Fibroblast of pulmonary artery (primary cell): ENCODE measurements around the gene FCGR3A.

ENCODE experiments used
- DNase-seq: peaks from one replicate; pipeline ENCODE4 v3.0.0-alpha.2; 2010; ENCODE audit warnings: low read depth
- H3K4me3 ChIP-seq: replicated peaks from 2 replicates; pipeline ENCODE4 v1.5.1; 2011; ENCODE audit warnings: low read depth, mild to moderate bottlenecking, control low read depth, low read length, moderate library complexity
- TF ChIP-seq, protein P1 (sequence below): IDR thresholded peaks from 2 replicates; pipeline ENCODE4 v1.5.1; 2011; ENCODE audit warnings: mild to moderate bottlenecking, control low read depth, low read length, inconsistent platforms; ENCODE audit errors: missing control alignments

FCGR3A gene

GRCh38 chr1:161495490-161495889 is 54.1 kb downstream of the FCGR3A start:
- TF ChIP-seq, protein P1, sequence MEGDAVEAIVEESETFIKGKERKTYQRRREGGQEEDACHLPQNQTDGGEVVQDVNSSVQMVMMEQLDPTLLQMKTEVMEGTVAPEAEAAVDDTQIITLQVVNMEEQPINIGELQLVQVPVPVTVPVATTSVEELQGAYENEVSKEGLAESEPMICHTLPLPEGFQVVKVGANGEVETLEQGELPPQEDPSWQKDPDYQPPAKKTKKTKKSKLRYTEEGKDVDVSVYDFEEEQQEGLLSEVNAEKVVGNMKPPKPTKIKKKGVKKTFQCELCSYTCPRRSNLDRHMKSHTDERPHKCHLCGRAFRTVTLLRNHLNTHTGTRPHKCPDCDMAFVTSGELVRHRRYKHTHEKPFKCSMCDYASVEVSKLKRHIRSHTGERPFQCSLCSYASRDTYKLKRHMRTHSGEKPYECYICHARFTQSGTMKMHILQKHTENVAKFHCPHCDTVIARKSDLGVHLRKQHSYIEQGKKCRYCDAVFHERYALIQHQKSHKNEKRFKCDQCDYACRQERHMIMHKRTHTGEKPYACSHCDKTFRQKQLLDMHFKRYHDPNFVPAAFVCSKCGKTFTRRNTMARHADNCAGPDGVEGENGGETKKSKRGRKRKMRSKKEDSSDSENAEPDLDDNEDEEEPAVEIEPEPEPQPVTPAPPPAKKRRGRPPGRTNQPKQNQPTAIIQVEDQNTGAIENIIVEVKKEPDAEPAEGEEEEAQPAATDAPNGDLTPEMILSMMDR: no peak
- no peak overlapping the region for H3K4me3 ChIP-seq
- no peak for DNase-seq

GRCh38 chr1:161494091-161494735 is 55.4 kb downstream of the FCGR3A start:
- no peak overlapping the region for H3K4me3 ChIP-seq
- peak; percentile 34 for DNase-seq
- TF ChIP-seq, protein P1: no peak

GRCh38 chr1:161492827-161493226 is 56.8 kb downstream of the FCGR3A start:
- H3K4me3 ChIP-seq: no peak overlapping the region
- TF ChIP-seq, protein P1: no peak
- no peak for DNase-seq
